HG03139 (cell line): ENCODE results near the gene EDEM3.

Experiments
- ATAC-seq: cut with Tn5 transposase; IDR thresholded peaks from one replicate; pipeline ENCODE4 v1.9.1; 2021; ENCODE audit not compliant: unreplicated experiment

The EDEM3 gene

GRCh38 chr1:184646178-184646701 is 108.4 kb downstream of the EDEM3 start:
- no peak for ATAC-seq

DNA sequence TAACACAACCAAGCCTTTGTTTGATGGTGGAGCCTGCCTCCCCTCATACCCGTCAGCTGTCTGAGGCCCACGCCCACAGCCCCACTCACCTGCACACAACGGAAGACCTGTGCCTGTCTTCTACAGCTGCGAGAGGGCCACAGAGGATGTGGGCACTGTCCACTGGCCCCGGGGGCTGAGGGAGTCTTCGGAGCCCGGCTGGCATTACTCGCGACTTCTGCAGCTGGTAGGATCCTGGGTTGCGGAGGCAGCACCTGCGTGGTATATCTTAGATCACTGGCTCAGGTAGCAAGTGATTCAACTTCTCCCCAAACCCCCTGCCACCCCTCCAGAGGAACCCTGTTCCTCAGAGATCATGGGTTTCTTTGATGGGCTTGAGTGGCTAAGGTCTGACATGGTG is 109.9 kb downstream of the EDEM3 start:
- ATAC-seq, result no peak

DNA sequence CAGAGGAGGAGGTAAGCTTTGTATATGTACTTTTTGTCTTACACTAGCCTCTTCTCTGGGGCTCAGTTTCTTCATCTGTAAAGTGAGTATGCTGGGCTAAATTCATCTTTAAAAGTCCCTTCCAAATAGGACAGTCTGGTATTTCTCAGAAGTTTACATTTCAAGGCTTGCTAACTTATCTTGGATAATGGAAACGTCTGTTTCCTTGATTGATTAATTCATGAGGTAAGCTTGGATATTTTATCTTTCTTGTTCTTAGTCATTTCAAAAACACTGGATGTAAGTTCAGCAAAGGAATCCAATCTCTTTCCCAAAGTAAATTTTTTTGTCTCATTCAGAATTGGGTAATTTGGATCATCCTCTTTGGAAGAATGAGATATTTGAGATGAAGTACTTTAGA is 111.0 kb downstream of the EDEM3 start:
- no peak for ATAC-seq

- no peak for ATAC-seq
Observed at GRCh38 chr1:184641894-184642293, 112.8 kb downstream of the EDEM3 start.

GRCh38 chr1:184640505-184640904 is 114.2 kb downstream of the EDEM3 start:
- ATAC-seq, result no peak
